HG02763 (cell line): ENCODE measurements around the gene ZBTB25.
"Not testable (repeated sequence)": the region's sequence is repeated elsewhere in the genome, so short reads cannot be mapped to it uniquely, and the experiment has no call there.

Experiments used
- ATAC-seq: cut with Tn5 transposase; IDR thresholded peaks from one replicate; pipeline ENCODE4 v1.9.1; 2021; ENCODE audit warnings: mild to moderate bottlenecking, moderate library complexity; ENCODE audit not compliant: unreplicated experiment

The ZBTB25 gene

DNA sequence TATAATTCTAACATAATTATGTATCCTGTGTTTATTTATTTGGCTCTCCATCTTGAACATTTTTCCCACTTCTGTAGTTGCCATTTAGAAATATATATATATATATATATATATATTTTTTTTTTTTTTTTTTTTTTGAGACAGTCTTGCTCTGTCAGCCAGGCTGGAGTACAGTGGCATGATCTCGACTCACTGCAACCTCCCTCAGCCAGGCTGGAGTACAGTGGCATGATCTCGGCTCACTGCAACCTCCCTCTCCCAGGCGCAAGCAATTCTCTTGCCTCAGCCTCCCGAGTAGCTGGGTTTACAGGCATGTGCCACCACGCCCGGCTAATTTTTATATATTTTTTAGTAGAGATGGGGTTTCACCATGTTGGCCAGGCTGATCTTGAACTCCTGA lies 14.0 kb upstream of the ZBTB25 start:
- not testable (repeated sequence) for ATAC-seq

DNA sequence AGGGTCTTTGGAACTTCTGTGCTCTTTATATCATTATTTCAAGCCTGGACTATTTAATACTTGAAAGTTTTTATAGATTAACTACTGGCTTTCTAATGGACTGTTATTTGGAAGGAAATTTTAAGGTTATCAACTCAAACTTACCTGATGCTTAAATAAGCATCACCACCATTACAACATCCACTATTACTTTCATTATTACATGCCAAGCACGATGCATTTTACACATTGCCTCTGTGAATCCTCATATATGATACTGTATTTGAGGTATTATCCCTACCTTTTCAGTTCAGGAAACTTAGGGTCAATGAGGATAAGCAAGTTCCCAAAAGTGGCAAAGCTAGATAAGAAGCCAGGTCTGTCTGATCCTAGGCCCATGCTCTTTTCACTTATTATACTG lies 13.3 kb upstream of the ZBTB25 start:
- no peak for ATAC-seq

DNA sequence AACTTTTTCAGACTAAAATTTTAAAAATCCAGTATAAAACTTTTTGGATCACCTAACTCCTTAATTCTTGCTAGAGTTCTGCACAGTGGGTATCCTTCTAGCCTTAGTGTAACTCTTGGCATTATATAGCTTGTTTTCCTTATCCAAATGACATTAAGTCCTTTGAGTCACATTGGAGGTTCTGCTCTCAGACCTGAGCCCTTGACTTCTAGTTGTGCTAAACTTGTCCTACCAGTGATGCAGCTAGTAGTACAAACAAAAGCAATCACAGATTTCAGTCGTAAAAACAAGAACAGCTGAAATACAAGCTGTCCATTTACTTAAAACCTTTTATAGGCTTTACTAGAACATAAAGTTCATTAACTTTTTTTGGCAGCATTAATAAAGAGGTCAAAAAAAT lies 11.4 kb upstream of the ZBTB25 start:
- ATAC-seq: no peak

DNA sequence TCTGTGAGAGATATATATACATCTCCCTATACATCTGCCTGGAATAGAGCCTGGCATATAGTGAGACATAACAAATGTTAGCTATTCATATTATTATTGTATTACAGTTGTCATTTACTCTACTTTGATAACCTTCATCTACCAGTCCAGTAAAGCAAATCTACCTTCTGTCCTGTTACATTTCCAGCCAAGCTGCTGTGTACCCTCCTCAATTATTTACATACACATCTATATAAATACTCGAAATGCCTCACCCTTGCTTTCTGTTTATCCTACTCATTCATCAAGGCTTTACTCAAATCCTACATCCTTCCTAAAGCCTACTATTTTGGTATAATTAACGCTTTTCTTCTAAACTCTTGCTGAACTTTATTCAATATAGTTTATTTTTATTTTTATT lies 9.6 kb upstream of the ZBTB25 start:
- ATAC-seq: no peak

GRCh38 chr14:64510825-64511671 lies 7.4 kb upstream of the ZBTB25 start:
- ATAC-seq: no peak

DNA sequence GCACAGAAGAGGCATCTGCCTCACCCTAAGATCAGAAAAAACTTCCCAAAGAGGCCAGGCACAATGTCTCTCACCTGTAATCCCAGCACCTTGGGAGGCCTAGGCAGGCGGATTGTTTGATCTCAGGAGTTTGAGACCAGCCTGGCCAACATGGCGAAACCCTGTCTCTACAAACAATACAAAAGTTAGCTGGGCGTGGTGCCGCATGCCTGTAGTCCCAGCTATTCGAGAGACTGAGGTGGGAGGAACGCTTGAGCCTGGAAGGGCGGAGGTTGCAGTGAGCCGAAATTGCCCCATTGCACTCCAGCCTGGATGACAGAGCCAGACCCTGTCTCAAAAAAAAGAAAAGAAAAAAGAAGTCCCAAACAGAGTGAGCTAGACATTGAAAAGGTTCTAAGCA lies 5.4 kb upstream of the ZBTB25 start:
- ATAC-seq: no peak

GRCh38 chr14:64508215-64508776 lies 4.7 kb upstream of the ZBTB25 start:
- no peak for ATAC-seq

DNA sequence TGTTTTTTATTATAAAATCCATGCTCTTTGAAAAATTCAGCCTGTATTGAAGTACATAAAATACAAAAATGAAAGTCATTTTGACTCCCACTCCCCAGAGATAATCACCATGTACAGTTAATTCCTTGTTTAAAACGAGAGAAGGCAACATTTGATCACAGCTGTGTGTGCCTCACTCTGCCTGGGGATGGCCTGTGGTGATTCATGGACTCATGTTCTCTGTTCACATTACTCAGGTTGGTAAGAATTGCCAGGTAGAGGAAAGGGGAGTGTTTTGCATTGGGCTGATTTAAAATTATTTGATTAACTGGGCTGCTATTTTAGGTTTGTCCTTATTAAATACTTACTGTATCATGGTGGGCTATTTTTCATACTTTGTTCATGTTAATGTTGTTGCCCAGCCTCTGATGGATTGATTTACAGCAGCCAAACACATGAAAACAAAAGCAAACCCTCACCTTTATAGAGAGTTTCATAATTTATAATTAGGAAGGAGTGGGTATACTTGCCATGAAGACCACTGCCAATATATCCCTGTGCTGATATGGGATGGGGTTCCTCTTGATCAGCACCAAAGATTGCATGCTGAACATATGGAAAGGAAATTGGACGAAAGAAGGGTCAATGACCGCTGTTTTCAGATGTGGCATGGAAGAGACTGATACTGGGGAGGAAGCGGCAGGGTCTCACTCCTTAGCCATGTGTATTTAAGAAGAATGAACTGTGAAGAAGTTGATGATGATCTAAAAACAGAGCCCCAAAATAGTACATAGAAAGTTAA lies 3.9 kb upstream of the ZBTB25 start:
- no peak for ATAC-seq

DNA sequence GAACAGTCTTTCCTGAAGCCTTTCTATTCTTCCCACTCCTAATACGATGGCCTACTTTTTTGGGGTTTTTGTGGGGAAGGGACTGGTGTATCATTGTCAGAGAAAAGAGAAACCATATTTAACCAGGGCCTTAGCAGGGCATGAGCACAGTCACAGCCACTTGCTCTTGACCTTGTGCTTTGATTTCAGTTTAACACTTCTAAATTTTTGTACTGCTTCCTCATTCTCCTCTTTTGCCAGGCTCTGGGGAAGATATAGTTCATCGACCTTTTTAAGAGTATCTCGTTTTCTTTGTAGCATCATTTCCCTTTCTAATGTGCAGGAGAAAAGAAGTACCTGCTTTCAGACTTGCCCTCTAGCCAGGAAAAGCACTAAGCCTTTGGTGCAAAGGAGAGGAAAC lies 3.1 kb upstream of the ZBTB25 start:
- ATAC-seq: no peak

DNA sequence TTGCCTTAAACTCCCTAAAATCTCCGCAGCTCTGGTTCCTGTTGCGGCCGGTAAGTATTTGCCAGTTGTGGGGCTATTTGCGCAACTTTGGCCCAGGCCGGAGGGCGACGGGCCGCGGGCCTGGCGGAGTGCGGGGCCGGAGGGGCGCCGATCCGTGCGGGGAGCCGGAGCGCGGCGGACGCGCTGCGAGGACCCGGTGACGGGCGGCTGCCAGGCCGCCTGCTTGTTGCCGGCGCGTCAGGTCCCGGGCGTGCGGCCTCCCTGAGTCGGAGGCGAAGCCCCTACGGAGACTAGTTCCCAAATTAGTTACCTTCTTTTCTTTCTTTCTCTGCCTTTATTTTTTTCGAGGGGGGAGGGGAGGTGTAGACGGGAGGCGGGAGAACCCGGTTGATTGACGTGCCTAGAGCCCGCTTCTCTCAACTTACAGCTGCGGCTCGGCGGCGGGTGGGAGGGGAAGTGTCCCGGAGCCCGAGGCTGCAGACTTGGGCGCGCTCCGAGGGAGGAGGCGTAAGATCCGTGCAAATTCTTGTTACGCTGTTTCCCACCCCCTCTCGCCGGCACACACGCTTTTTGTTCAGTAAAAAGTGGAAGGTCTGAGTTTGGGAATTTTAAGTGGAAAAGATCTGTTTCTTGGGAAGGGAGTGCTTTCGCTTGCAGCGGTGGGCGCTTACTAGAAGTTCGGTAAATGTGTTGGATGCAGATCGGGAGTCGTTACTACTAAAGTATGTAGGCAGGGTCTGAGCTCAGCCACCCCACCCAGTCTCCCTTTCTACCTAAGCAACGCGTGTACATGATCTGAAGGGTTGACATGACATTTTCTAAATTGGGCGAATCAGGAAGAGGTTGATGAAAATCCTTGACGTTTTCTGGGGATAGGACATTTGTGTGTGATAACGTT lies 1.5 kb upstream of the ZBTB25 start:
- peak; percentile 31 for ATAC-seq

GRCh38 chr14:64504310-64504896 lies 765 bp upstream of the ZBTB25 start, which contains the start of gene ZBTB1:
TSS of gene ZBTB1 (plus strand) at chr14:64504770. CDS start at chr14:64521505, 16,735 bp downstream.
- ATAC-seq: peak; percentile 22

- no peak for ATAC-seq
Measured at GRCh38 chr14:64502887-64503433, 678 bp downstream of the ZBTB25 start.

GRCh38 chr14:64502456-64502855 lies 1.2 kb downstream of the ZBTB25 start:
- no peak for ATAC-seq

GRCh38 chr14:64501411-64502171 lies 2.0 kb downstream of the ZBTB25 start:
- ATAC-seq: no peak

DNA sequence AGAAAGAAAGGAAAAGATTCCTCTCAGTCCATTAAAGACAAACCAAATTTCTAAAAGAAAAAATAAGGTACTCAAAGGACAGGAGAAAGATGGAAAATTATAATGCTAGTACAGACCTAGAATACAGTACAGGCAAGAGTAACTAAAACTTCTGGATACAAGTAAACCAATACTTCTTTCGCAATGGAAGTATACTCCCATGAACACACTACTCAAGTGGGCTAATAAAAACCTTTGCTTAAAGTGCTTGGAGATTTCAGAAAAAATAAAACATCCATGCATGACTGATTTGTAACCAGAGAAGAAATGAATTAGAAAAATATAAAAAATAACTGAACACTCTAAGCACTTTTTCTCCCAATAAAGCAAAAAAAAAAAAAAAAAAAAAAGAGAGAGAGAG lies 3.5 kb downstream of the ZBTB25 start:
- ATAC-seq: no peak

GRCh38 chr14:64496764-64497163 lies 6.9 kb downstream of the ZBTB25 start:
- ATAC-seq: no peak

DNA sequence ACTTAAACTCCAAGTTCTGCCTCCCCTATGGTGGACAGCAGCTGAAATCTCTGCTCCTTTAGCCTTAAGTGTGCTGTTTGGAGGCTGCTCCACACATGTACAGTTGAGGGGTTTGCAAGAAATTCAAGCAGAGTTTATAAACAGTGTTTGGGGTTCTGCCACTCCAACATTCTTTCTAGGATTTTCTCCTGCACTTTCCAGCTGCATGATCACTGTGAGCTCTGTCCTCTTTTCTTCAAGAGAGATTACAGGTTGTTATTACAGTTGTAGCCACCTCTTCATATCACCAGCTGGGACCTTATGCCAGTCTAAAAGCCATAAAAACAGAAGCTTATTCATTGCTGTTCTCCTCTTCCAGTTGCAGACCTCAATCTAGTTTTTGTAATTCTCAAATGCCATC lies 8.4 kb downstream of the ZBTB25 start:
- no peak for ATAC-seq

GRCh38 chr14:64493455-64493854 lies 10.2 kb downstream of the ZBTB25 start:
- no peak for ATAC-seq

GRCh38 chr14:64491637-64492036 lies 12.0 kb downstream of the ZBTB25 start:
- no peak for ATAC-seq
